Measurements from ENCODE around the gene HPX.

Gene HPX

GRCh38 chr11:6468712-6469495, 28.1 kb upstream of the HPX start:
- no peak for DNase-seq (ENCODE audit: low read depth, low spot score)
- H3K27ac ChIP-seq, result no peak overlapping the region

GRCh38 chr11:6459099-6459450, 18.3 kb upstream of the HPX start:
- H3K27ac ChIP-seq, result no peak overlapping the region
- no peak for DNase-seq (ENCODE audit: low read depth, low spot score)

DNA sequence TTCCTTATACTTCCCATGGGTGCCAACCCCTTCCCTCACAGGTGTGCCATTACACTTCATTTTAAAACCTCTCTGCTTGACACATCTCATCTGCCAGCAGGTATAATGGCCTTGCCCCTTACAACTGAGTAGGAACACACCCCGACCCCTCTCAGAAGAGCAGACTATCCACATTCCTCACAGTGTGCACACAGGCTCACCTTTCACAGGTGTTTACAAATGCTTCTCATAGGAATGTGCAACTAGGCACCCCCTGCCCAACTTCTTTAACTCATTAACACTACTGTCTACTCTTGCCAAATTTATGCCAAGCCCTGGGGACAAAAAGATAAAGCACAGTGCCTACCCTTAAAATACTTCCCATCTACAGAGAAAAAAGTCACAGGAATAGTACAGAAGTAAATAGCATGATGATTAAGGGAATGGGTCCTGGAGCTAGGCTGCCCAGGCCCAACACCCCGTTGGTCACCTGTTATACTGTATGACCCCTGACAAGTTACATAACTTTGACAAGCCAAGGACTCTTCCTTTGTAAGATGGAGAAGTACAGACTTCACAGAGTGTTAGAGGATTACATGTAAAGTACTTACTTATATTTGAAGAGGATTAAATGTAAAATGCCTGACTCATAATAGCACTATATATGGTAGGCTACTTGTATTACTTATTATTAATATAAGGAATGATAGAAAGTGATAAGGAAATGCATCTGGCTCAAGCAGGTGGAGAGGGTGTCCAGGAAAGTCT, 17.7 kb upstream of the HPX start:
- H3K27ac ChIP-seq, result no peak overlapping the region
- DNase-seq (ENCODE audit: low read depth, low spot score), result no peak

DNA sequence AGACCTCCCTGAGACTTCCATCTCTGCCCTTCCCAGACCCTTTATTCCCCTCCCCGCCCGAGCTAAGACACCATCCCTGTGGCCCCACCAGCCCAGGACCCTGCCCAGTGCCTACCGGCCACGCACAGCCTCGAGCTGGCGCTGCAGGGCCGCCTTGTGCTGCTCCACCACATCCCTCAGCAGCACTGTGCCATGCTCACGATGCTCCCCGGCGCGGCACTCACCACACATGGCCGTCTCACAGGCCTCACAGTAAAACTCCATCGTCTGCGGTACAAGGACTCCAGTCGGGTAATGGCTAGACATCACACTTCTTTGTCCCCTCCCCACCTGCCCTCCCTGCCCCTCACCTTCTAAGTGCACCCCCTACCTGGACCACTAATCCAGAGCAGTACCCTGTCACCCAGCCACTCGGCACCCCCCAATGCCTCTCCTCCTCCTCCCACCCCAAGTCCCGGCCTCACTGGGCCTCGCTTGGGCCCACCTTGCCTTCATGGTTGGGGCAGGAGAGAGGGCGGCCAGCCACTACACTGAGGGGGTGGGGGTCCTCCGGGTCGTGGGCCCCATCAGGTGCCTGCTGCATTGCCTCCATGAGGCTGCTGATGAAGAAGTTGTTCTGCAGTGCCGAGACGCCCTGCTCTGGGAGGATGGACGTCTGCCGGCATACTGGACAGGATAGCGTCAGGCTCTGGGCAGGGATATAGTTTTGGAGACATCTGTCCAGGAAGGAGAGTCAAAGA, 17.0 kb upstream of the HPX start:
- DNase-seq (ENCODE audit: low read depth, low spot score), result no peak
- H3K27ac ChIP-seq, result no peak overlapping the region

DNA sequence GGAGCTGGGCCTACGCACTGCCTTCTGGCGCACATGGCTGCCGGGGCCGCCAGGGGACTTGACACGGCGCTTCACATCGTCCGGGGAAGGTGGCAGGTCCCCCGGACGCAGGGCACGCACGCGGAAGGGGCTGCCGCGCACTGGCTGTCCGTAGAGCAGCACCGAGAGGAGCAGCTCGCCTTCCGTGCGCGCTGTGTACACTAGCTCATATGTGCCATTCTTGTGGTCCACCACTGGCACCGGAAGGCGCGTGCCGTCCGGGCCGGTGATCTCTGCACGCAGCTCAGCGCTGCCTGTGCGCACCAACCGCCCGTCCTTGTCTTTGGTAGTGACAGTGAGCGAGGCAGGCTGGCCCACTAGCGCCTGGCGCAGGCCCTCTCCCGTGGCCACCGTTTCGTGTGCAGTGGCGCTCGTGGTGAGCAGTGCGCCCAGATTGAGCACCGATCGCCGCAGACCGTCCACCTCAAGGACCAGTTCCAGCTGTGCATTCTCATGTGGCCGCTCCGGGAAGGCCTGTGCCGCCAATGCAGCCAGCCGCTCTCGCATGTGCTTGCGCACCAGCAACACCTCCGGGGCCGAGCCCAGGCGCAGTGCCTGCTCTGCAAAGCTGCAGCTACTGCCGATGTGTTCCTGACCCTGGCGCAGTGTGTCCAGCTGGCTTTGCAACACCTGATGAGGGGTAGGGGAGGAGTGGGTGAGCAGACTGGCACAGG, 15.7 kb upstream of the HPX start:
- no peak for DNase-seq (ENCODE audit: low read depth, low spot score)
- H3K27ac ChIP-seq, result no peak overlapping the region

DNA sequence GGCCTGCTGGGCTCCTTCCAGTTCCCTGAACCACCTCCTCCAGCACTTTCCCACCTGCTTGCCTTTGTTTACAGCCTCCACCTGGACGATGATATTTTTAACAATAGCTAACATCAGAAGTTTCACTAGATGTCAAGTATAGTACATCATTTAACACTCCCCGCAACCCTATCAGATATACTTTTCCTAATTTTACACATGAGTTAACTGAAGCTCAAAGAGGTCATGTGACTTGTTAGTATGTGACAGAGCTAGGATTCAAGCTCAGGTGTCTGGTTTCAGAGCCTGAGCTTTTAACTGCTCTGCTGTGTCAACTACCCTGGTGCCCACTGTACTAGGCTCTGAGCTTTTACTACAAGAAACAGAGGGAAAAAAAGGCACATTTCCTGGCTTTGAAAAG, 14.3 kb upstream of the HPX start:
- no peak overlapping the region for H3K27ac ChIP-seq
- no peak for DNase-seq (ENCODE audit: low read depth, low spot score)

DNA sequence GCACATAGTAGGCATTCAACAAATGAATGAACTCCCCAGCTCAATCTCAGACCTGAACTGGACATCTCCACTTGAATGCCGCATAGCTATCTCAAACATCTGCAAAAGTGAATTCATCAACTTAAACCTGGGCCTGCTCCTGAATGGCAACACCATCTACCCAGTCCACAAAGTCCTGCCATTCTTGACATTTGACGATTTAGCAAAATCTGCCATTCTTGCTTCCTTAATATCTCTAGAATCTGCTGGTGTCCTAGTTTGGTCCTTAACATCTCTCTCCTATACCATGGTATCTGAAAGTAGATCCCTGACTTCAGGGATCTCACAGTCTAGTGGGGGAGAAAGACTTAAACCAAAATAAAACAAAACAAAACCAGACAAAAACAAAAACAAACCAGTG, 12.4 kb upstream of the HPX start:
- DNase-seq (ENCODE audit: low read depth, low spot score), result no peak
- no peak overlapping the region for H3K27ac ChIP-seq

DNA sequence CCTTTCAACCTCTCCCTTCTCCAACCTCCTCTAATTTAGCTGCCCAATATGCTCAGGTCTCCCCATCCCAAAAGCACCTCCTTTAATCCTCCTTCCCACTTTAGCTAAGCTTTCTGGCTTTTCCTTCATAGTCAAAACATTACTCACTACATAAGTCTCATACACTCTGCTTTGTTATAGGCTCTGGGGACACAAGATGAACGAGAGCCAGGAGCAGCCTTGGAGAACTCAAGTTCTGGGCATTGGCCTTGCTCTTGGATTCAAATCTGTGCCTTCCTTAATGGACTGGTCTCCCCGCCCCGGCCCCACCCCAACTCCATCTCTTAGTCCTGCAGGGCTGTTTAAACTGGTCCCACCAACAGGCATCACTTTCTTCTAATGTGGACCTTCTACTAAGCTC, 11.4 kb upstream of the HPX start:
- no peak for DNase-seq (ENCODE audit: low read depth, low spot score)
- H3K27ac ChIP-seq, result no peak overlapping the region

DNA sequence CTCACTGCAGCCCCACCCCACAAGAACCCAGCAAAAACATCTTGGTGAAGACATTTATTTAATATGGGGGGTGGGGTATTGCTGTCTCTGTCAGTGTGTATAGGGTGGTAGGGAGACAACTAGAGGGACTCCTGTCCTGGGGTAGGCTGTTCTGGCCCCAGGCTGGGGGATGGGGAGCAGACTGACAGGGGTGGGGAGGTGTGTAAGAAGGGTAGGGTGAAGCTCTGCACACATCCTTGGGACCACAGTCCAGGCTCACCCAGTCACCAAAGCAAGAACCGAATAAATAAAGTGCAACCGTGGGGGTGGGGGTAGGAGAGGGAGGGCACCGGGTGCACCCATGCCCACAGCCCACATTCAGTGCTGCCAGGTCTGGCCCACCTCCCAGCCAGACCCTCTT, 7.8 kb upstream of the HPX start:
- no peak for DNase-seq (ENCODE audit: low read depth, low spot score)
- H3K27ac ChIP-seq, result no peak overlapping the region

DNA sequence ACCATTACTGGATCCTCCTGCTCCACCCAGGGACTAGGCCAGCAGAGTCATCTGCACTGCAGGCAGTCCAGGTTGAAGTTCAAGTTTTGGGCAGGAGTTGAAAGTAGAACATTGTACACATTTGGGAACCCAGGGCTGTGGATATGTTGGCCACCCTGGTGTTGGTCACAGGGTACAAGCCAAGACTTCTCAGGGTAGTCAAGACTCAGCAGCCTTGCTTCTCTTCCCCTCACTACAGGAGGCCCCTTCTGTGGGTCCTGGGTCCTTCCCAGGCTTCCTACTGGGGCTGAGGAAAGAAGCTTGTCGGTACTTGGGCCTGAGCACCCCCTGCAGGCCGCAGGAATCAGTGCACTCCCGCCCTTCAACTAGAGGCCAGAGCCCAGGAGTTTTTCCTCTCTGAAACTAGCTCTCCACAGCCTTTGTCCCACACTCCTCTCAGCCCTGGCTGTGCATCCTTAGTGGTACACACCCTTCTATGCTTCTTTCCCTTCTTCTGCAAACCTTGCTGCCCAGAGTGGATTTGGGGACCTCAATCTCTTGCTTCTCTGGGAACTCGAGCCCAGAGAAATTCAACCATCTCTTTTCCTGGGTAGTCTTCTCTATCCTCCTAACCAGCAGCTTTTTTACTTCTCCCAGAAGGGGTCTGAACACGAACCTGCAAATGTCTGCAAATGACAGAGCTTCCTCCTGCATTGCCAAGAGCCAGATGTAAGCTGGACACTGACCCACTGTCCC, 2.6 kb upstream of the HPX start:
- H3K27ac ChIP-seq, result no peak overlapping the region
- DNase-seq (ENCODE audit: low read depth, low spot score), result no peak

- DNase-seq (ENCODE audit: low read depth, low spot score), result no peak
- H3K27ac ChIP-seq, result no peak overlapping the region
These were observed 1.7 kb upstream of the HPX start for GRCh38 chr11:6442441-6442840.

DNA sequence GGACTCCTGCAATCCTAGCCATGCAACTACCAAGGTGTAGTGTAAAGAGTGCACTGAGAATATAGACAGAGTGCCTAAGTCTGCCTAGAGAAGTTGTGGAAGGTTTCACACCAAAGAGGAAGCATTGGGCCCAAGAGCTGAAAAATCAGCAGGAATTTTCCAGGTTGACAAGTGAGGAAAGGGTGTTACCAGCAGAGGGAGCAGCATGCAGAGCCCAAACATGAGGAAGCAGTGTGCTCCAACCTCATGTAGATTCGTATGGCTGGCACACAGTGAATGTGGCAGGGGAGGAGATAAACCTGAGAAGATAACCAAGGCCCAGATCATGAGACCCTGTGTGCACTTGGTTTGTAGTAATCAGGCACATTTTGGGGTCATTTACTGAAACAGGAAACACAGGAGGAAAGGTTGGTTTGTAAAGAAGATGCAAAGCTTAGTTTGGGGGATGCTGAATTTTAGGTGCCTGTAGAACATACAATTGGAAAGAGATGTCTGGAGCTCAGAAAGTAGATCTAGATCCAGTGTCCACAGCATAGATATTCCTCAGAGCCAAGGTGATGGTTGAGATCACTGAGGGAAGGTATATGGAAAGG, 1.7 kb downstream of the HPX start:
- no peak overlapping the region for H3K27ac ChIP-seq
- DNase-seq (ENCODE audit: low read depth, low spot score), result peak; percentile 20

- H3K27ac ChIP-seq, result no peak overlapping the region
- no peak for DNase-seq (ENCODE audit: low read depth, low spot score)
These were observed 2.8 kb downstream of the HPX start for GRCh38 chr11:6437993-6438392.

DNA sequence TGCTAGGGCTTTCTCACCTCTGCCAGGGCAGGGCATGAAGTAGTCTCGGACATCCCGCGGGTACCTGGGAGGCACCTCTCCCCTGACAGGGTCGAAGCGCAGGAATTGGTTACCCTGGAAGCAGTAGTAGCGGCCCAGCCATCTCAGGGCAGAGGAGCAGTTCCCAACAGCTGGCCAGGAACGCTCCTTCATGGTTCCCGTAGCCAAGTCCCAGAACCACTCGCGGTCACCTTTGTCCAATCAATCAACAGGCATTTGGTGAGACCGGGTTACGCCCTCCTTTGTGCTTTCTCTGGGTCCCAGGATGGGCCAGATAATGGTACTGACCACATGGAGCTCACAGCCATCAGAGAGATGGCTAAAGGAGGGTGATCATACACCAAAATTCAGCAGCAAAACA, 3.4 kb downstream of the HPX start:
- no peak overlapping the region for H3K27ac ChIP-seq
- DNase-seq (ENCODE audit: low read depth, low spot score), result no peak

DNA sequence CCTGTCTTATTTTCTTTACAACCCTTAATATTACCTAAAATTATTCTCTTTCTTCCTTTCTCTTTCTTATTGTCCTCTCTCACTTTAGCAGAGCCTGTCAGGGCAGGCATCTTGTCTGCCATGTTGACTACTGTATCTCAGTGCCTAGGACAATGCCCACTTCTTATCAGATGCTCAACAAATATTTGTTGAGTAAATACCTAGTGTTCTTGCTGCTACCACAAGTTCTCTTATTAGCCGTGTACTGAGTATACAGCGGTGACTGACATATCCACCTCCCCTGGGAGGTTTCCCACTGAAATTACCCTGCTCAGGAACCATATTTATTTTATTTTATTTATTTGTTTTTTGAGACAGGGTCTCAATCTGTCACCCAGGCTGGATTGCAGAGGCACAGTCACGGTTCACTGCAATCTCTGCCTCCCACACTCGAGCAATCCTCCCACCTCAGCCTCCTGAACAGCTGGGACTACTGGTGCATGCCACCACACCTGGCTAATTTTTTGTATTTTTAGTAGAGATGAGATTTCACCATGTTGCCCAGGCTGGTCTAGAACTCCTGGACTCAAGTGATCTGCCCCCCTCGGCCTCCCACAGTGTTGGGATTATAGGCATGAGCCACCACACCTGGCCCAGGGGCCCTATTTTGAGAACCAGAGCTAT, 6.7 kb downstream of the HPX start:
- no peak overlapping the region for H3K27ac ChIP-seq

GRCh38 chr11:6431861-6432260, 8.9 kb downstream of the HPX start:
- DNase-seq (ENCODE audit: low read depth, low spot score), result no peak
- no peak overlapping the region for H3K27ac ChIP-seq

More for the DNA sequence above, 6.7 kb downstream of the HPX start:
- DNase-seq (ENCODE audit: low read depth, low spot score), result no peak

GRCh38 chr11:6427516-6427915, 13.3 kb downstream of the HPX start:
- no peak overlapping the region for H3K27ac ChIP-seq
- DNase-seq (ENCODE audit: low read depth, low spot score), result no peak

- no peak overlapping the region for H3K27ac ChIP-seq
- DNase-seq (ENCODE audit: low read depth, low spot score), result no peak
These were observed 20.1 kb downstream of the HPX start for GRCh38 chr11:6420677-6421076.

DNA sequence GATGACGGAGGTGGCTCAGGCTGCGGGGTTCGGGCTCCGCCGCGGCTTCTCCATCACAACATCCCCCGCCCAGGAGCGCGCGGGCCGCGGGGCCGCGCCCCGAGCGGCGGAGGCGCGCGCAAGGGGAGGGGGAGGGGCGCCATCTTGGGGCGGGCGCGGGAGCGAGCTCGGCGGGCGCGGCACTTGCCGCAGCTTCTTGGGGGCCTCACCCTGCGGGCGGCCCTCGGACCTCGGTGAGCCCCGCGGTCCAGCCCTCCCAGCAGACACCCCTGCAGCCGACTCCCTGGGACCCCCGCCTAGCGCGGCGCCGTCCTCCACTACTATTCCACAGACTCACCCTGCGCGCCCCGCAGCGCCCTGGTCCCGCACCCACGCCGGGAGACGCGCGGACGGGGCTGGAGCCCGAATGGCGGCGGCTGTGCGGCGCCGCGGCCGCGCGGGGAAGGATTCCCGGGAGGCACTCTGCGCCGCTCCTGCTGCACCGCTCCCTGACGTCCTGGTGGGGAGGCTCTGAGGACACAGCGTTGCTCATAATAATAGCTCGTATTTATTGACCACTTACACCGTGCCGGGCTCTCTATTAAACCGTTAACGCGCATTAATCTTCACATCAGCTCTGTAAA, 21.7 kb downstream of the HPX start, which contains the start of gene APBB1:
Gene APBB1 (minus strand): TSS at position 86 of the 623 bp plus-strand sequence. CDS start 7,747 bp downstream, outside the sequence.
- no peak within 1 kb of the TSS for H3K27ac ChIP-seq
- no peak for DNase-seq (ENCODE audit: low read depth, low spot score)
